Body of pancreas (tissue), 4 donors: ENCODE data around the gene PARP2. TPM values are rescaled to one million over a fixed set of nuclear protein-coding genes. Genes with fewer than 3 reads are reported as not detected.

ENCODE experiments used
- ATAC-seq: fragments of 150-250 bp; one replicate; pipeline ENCODE4 v1.9.1; 2016
- DNase-seq, 4 donors: peaks; one replicate each; pipeline ENCODE4 v3.0.0-alpha.2; 2019
- H3K27ac ChIP-seq, 4 donors: fragments of 200-600 bp; sonication (generic); 1 replicate in 3 of 4; 2 replicates in 1 of 4; pipeline versions ENCODE4 v1.5.1 to v1.6.1; 2016 to 2019; ENCODE audit warnings: mild to moderate bottlenecking in 1 of 4, mixed read lengths in 1 of 4, moderate library complexity in 1 of 4
- H3K27me3 ChIP-seq, 2 donors: fragments of 200-600 bp; sonication (generic); one replicate each; pipeline ENCODE4 v1.6.0; 2016; ENCODE audit warnings: mild to moderate bottlenecking in 1 of 2
- H3K36me3 ChIP-seq, 2 donors: fragments of 200-600 bp; sonication (generic); replicated peaks in 1 of 2; 2 replicates each; pipeline ENCODE4 v1.5.1; 2016; ENCODE audit warnings: low read depth in 2 of 2; ENCODE audit not compliant: insufficient read depth in 1 of 2
- H3K4me1 ChIP-seq: fragments of 200-600 bp; sonication (generic); one replicate; pipeline ENCODE4 v1.6.0; 2016
- H3K4me3 ChIP-seq, 2 donors: fragments of 200-600 bp; sonication (generic); 1 replicate in 1 of 2; 2 replicates in 1 of 2; pipeline ENCODE4 v1.5.1; 2016 to 2019
- H3K9me3 ChIP-seq, 3 donors: fragments of 200-600 bp; sonication (generic); 1 replicate in 2 of 3; 2 replicates in 1 of 3; pipeline ENCODE4 v1.5.1; 2016
- CTCF ChIP-seq, 7 experiments: fragments of 450-650 bp in 4 of 7; fragments of 200-600 bp in 3 of 7; sonication (generic) in 3 of 7; IDR thresholded peaks; one replicate each; pipeline ENCODE4 v1.5.1; 2016 to 2019; ENCODE audit warnings: antibody characterized with exemption in 7 of 7
- POLR2A ChIP-seq, 3 donors: fragments of 450-650 bp; IDR thresholded peaks; one replicate each; pipeline ENCODE4 v1.6.1; 2016; ENCODE audit warnings: antibody characterized with exemption in 3 of 3, mild to moderate bottlenecking in 2 of 3
- WGBS, 2 donors: methylation state at CpG; one replicate each; pipeline ENCODE4 v1.1.5; 2017; 5-methylcytosine and 5-hydroxymethylcytosine counted together
- intact Hi-C: fragments of 100-400 bp; cut with DNase I; formaldehyde crosslinking; loops from one replicate; pipeline ENCODE4 v1.15.1; 2023
- small RNA-seq: library from RNA; depleted of rRNA; stranded (forward); fragments of <200 nt; gene quantifications from one replicate; pipeline ENCODE3, GENCODE V24; 2016
- total RNA-seq, 2 donors: library from RNA; depleted of rRNA; stranded (reverse); fragments of >200 nt; gene quantifications; one replicate each; pipeline ENCODE4 v1.1.0, GENCODE V29; 2016

The PARP2 gene
- total RNA-seq, 2 donors from 2014 or later = 5.6 to 11.7 TPM

- DNase-seq (no peak), ATAC-seq (no peak)
- H3K9me3 ChIP-seq = no peaks in the 10 kb centered on the region
- H3K36me3 ChIP-seq = peaks cover 8 to 24% of the 10 kb centered on the region in 2 donors
- WGBS, 2 donors = 86 to 91% methylated on average over 3 of the region's 3 CpGs
- H3K4me1 ChIP-seq = no peaks in the 10 kb centered on the region
- no peaks in the 10 kb centered on the region for H3K27me3 ChIP-seq
- TF ChIP-seq POLR2A (IDR thresholded peaks at IDR 0.05) (no peak), CTCF (IDR thresholded peaks at IDR 0.05) (no peak)
- H3K4me3 ChIP-seq = no peak overlapping the region
- intact Hi-C loops = no loop called here
- H3K27ac ChIP-seq = no peak overlapping the region
Measured at GRCh38 chr14:20397511-20397910, 54.1 kb downstream of the PARP2 start.

- DNase-seq = no peak
- Histone ChIP-seq H3K27me3 (no peaks in the 10 kb centered on the region), H3K9me3 (no peaks in the 10 kb centered on the region), H3K36me3 (peaks cover 1 to 16% of the 10 kb centered on the region in 2 donors), H3K4me1 (no peaks in the 10 kb centered on the region), H3K4me3 (no peak overlapping the region), H3K27ac (peak overlapping the region in 2 of 4 donors; percentile 31 to 45)
- 92 to 93% methylated on average over 1 of the region's 1 CpG for WGBS, 2 donors
- no peak for TF ChIP-seq POLR2A (IDR thresholded peaks at IDR 0.05)
- intact Hi-C loops = no loop called here
- ATAC-seq = no peak
Measured at GRCh38 chr14:20400589-20400964, 57.1 kb downstream of the PARP2 start.

GRCh38 chr14:20400965-20401593, 57.6 kb downstream of the PARP2 start:
- WGBS, 2 donors = 81 to 85% methylated on average over 10 of the region's 10 CpGs
- H3K27ac ChIP-seq = peak overlapping the region in 2 of 4 donors; percentile 31 to 45
- H3K9me3 ChIP-seq = no peaks in the 10 kb centered on the region
- peaks cover 0 to 14% of the 10 kb centered on the region in 2 donors for H3K36me3 ChIP-seq
- TF ChIP-seq POLR2A (IDR thresholded peaks at IDR 0.05) (no peak), CTCF (IDR thresholded peaks at IDR 0.05) (no peak)
- intact Hi-C loops = no loop called here
- peak; percentile 62 for ATAC-seq
- H3K4me3 ChIP-seq = no peak overlapping the region
- no peaks in the 10 kb centered on the region for H3K4me1 ChIP-seq
- H3K27me3 ChIP-seq = no peaks in the 10 kb centered on the region
- no peak for DNase-seq

- WGBS, 2 donors = 94 to 95% methylated on average over 6 to 11 of the region's 11 CpGs
- peaks cover 0 to 26% of the 10 kb centered on the region in 2 donors for H3K36me3 ChIP-seq
- no peak for DNase-seq
Measured at GRCh38 chr14:20403521-20403920, 60.1 kb downstream of the PARP2 start.

More at GRCh38 chr14:20403521-20403920, 60.1 kb downstream of the PARP2 start:
- no peaks in the 10 kb centered on the region for H3K9me3 ChIP-seq
- no peak overlapping the region for H3K4me3 ChIP-seq
- no peak overlapping the region for H3K27ac ChIP-seq
- no peaks in the 10 kb centered on the region for H3K27me3 ChIP-seq
- TF ChIP-seq CTCF (IDR thresholded peaks at IDR 0.05) = no peak
- TF ChIP-seq POLR2A (IDR thresholded peaks at IDR 0.05) = no peak
- no peaks in the 10 kb centered on the region for H3K4me1 ChIP-seq
- no peak for ATAC-seq
- intact Hi-C loops = no loop called here

Small RNA genes within 50 kb of the gene (small RNA-seq; reads per million reads assigned to genes)
- gene SNORA79B = not detected
- 36.7 reads per million, percentile 95 among the genes with 10 or more reads in this experiment for gene SNORD126

Other genes starting within 250 kb of the PARP2 start
- gene OR4K17, start 232.9 kb upstream of the PARP2 start, total RNA-seq = not detected
- not detected for gene OR4N5, start 204.8 kb upstream of the PARP2 start, total RNA-seq
- not detected for gene OR11G2, start 152.7 kb upstream of the PARP2 start, total RNA-seq
- not detected for gene OR11H6, start 119.9 kb upstream of the PARP2 start, total RNA-seq
- gene OR11H7, start 114.7 kb upstream of the PARP2 start, total RNA-seq = not detected
- gene OR11H4, start 104.3 kb upstream of the PARP2 start, total RNA-seq = not detected
- 10 to 100 TPM; 12.5 to 16.6 TPM for gene TTC5, start 37.7 kb upstream of the PARP2 start, total RNA-seq
- gene CCNB1IP1, start 10.4 kb upstream of the PARP2 start, total RNA-seq = 10 to 100 TPM; 17.1 to 66.9 TPM
- 10 to 100 TPM; 32.3 to 35.3 TPM for gene TEP1, start 69.9 kb downstream of the PARP2 start, total RNA-seq
- under 1 TPM in 1 of 2 donors, not detected in 1; 0.26 TPM for gene KLHL33, start 92.5 kb downstream of the PARP2 start, total RNA-seq
- gene OSGEP, start 111.2 kb downstream of the PARP2 start, total RNA-seq = 10 to 100 TPM; 36.1 to 53.4 TPM
- gene APEX1, start 111.6 kb downstream of the PARP2 start, total RNA-seq = 100 to 1,000 TPM in 1 of 2 donors, 10 to 100 TPM in 1; 86.7 to 101 TPM
- gene PIP4P1, start 117.8 kb downstream of the PARP2 start, total RNA-seq = 10 to 100 TPM; 12.2 to 12.5 TPM
- gene PNP, start 125.8 kb downstream of the PARP2 start, total RNA-seq = 10 to 100 TPM; 20.4 to 24.9 TPM
- 1 to 10 TPM in 1 of 2 donors, not detected in 1; 4.3 TPM for gene RNASE10, start 161.9 kb downstream of the PARP2 start, total RNA-seq
- not detected for gene RNASE9, start 217.4 kb downstream of the PARP2 start, total RNA-seq
- not detected for gene RNASE11, start 244.4 kb downstream of the PARP2 start, total RNA-seq
- gene RNASE12, start 247.7 kb downstream of the PARP2 start, total RNA-seq = not detected